NT2/D1 (cell line): ENCODE data around the gene PRKCSH.

Experiments used
- YY1 ChIP-seq: IDR thresholded peaks from 2 replicates; pipeline ENCODE4 v1.6.1; 2011; ENCODE audit not compliant: insufficient read length, insufficient read depth
- ZNF274 ChIP-seq: IDR thresholded peaks from 2 replicates; pipeline ENCODE4 v1.6.1; 2011; ENCODE audit warnings: mild to moderate bottlenecking, low read depth, low read length

- no peak for TF ChIP-seq YY1
- no peak for TF ChIP-seq ZNF274
These were observed 8.8 kb upstream of the PRKCSH start for GRCh38 chr19:11426656-11427055.
